SK-N-MC (cell line): ENCODE data around the gene EEFSEC.

Experiments
- DNase-seq: peaks from one replicate; pipeline ENCODE4 v3.0.0-alpha.2; 2011; ENCODE audit warnings: low read depth, low spot score
- H3K27ac ChIP-seq: fragments of 200-600 bp; sonication (generic); 2 replicates; pipeline ENCODE4 v1.5.1; 2016; ENCODE audit warnings: mixed run types
- H3K36me3 ChIP-seq: fragments of 200-600 bp; sonication (generic); 2 replicates; pipeline ENCODE4 v1.6.1; 2017; ENCODE audit warnings: antibody characterized with exemption, low read length, mixed read lengths; ENCODE audit not compliant: insufficient read depth
- H3K4me3 ChIP-seq: fragments of 200-600 bp; sonication (generic); 2 replicates; pipeline ENCODE4 v1.5.1; 2016
- H3K9ac ChIP-seq: fragments of 200-600 bp; sonication (generic); 2 replicates; pipeline ENCODE4 v1.8.0; 2017; ENCODE audit warnings: mixed run types, mixed read lengths; ENCODE audit not compliant: insufficient read length
- H3K9me3 ChIP-seq: fragments of 200-600 bp; sonication (generic); 2 replicates; pipeline ENCODE4 v1.6.1; 2017; ENCODE audit warnings: low read depth, mild to moderate bottlenecking, antibody characterized with exemption, low read length, moderate library complexity, mixed read lengths
- EZH2 ChIP-seq: fragments of 200-600 bp; sonication (generic); IDR thresholded peaks from one replicate; pipeline ENCODE4 v1.6.1; 2017; ENCODE audit warnings: antibody characterized with exemption
- FOXP2 ChIP-seq: optimal IDR thresholded peaks from 2 replicates; pipeline ENCODE3; 2011; ENCODE audit warnings: mild to moderate bottlenecking, moderate library complexity; ENCODE audit not compliant: insufficient read depth; ENCODE audit errors: extremely low read length, control extremely low read depth
- POLR2AphosphoS5 ChIP-seq: IDR thresholded peaks from 2 replicates; pipeline ENCODE4 v1.6.1; 2012; ENCODE audit warnings: mild to moderate bottlenecking, low read depth, low read length, borderline replicate concordance

EEFSEC gene

DNA sequence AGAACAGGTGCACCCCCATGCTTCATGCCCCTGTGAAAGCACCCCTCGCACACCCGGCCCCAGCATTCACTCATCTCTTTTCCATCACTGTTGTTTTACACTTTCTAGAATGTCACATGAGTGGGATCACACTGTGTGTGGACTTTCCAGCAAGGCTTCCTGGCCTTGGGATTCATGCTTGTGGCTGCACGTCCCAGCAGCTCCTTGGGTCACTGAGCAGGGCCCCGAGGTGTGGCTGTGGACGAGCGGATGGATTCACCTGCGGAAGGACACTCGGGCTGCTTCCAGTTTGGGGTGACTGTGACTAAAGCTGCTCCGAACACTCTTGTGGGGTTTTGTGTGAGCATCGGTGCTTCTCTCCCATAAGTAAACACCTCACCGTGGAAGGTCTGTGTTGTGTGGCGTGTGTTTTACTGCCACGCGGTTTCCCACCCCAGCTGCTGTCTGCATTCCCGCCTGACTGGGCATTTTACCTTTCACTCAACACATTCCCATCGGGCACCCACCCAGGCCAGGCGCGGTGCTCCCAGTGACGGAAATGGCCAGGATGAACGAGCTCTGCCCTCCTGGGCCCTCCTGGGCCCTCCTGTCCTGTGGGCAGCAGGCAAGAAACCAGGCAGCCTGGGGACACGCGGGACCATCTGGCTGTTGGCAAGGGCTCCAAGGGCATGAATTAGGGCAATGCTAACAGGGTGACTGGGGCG, 272.0 kb downstream of the EEFSEC start:
- H3K9ac ChIP-seq, result no peak overlapping the region
- peak overlapping the region; percentile 55; the same call in 1 of the 2 replicates for H3K27ac ChIP-seq
- no peak for TF ChIP-seq POLR2AphosphoS5
- TF ChIP-seq EZH2, result no peak
- TF ChIP-seq FOXP2, result no peak
- no peaks in the 10 kb centered on the region for H3K9me3 ChIP-seq
- H3K4me3 ChIP-seq, result no peak overlapping the region
- no peaks in the 10 kb centered on the region for H3K36me3 ChIP-seq
- DNase-seq, result no peak

DNA sequence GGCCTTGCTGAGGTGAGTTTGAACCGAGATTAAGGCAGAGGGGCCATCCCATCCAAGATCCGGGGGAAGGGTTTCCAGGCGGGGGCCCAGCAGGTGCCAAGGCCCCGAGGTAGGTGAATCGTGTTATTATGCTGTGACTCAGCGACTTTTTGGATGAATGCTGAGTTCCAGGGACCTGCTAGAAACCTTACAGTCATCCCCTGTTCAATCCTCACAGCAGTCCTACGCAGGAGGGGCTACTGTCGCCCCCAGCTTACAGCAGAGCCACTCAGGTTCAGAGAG, 272.5 kb downstream of the EEFSEC start:
- TF ChIP-seq POLR2AphosphoS5, result no peak
- TF ChIP-seq EZH2, result no peak
- TF ChIP-seq FOXP2, result no peak
- no peak overlapping the region for H3K4me3 ChIP-seq
- H3K9ac ChIP-seq, result no peak overlapping the region
- no peak for DNase-seq
- H3K27ac ChIP-seq, result no peak overlapping the region
- H3K36me3 ChIP-seq, result no peaks in the 10 kb centered on the region
- H3K9me3 ChIP-seq, result no peaks in the 10 kb centered on the region

DNA sequence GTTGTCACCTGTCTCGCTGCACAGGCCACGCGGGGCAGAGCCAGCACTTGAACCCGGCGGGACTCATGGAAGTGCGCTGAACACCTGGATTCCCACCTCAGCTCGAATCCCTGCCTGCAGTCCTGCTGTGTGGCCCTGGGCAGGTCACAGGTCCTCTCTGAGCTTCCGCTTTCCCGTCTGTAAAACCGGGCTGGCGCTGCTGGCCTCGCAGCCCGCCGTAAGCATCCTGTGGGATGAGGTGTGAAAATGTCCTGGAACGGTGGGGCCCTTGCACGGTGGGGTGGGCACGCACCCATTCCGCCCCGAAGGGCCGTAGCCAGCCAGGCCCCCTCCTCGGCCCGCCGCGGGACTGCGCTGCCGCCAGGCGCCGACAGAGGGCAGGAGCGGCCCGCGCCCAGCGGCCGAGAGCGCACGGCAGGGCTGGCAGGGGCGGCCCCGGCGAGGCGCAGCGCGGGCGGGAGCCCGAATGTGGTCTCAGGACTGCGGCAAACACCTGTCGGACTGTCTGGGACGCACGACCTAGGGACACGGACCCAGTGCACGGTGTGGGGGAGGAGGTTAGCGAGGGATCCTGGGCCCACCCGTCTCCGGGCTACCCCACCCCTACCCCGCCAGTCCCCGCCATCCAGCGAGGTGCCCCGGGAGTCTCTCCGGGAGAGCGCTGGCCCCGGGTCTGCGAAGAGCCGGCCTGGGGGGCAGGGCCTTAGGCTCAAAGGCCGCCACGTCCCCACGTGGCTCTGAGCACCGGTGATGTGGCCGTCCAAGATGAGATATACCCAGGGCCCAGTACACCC, 273.0 kb downstream of the EEFSEC start:
- no peak overlapping the region for H3K27ac ChIP-seq
- H3K9ac ChIP-seq, result no peak overlapping the region

DNA sequence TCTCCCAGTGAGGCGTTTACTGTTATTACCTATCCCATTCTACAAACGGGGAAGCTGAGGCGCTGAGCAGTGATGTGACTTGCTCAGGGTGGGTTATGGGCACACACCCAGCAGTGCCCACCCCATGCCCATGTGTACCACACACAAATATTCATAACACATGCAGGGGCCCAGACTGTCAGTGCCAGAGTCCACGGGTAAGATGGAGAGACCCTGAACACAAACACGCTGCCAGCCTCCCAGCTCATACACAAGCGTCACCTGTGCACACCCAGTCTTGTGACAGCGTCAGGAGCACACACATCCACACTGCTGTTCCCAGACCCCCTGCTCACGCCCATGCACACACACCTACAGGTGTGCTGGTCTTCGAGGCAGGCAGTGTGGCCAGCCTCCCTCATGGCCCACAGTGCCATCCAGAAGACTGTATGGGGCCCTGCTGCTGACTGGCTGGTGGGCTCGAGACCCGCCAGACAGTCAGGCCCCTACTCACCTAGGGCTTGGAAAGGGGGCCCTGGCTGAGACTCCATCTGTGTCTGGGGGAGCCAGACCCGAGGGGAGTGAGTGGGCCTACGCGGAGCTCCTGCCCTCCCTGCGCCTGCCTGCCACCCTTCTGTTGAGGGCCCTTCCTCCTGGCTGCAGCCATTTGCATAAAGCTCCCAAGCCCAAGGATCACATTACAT, 274.0 kb downstream of the EEFSEC start:
- Histone ChIP-seq H3K36me3 (no peaks in the 10 kb centered on the region), H3K27ac (0 out of 2 replicates have a peak overlapping the region, but pooled peaks have one; percentile 17), H3K9me3 (no peaks in the 10 kb centered on the region), H3K9ac (peak overlapping the region; percentile 16), H3K4me3 (no peak overlapping the region)
- TF ChIP-seq POLR2AphosphoS5, result no peak
- no peak for TF ChIP-seq FOXP2
- no peak for DNase-seq

More for the DNA sequence above, 273.0 kb downstream of the EEFSEC start:
- Histone ChIP-seq H3K4me3 (no peak overlapping the region), H3K9me3 (no peaks in the 10 kb centered on the region), H3K36me3 (no peaks in the 10 kb centered on the region)
- TF ChIP-seq POLR2AphosphoS5 (no peak), EZH2 (no peak), FOXP2 (no peak)
- DNase-seq, result no peak

DNA sequence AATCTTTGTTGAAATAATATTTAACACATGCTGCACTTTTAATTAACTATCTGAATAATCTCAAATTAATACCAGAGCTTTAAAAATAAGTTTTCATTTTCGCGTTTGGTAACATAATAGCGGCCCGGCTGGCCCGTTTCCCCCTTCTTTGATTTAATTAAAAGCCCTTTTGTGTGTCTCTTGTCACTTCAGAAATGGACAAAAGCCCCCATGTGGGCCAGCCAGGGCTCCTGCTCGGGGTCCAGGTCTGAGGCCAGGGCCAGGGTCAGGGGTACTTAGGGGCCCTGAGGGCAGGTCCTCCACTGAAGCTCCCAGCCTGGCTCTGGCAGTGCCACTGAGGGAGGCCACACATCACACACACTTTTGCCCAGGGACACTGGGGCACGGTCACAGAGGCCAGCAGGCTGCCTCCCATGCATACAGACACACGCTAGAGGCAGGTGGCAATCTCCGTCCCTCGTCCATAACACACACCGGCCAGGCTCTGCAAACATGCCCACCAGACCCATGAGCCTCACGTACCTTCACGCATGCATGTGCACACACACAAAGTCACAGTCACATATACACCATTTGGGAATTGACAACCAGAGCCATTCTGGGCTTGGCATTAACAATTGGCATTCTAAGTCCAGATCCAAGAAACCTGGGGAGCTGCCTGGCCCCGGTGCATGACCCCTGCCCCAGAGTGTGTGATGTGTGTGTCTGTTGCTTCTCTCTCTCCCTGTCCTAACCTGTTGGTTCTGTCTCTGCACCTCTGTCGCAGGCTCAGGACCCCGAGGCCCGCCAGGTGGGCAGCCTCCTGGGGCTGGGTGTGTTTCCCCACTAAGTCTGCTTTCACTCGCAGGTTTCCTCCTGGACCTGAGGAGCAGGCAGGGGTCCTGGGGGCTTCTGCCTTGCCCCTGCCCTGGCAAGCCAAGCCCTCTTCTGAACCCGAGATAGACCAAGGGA, 274.9 kb downstream of the EEFSEC start:
- DNase-seq, result no peak
- Histone ChIP-seq H3K9ac (peak overlapping the region; percentile 16), H3K27ac (0 out of 2 replicates have a peak overlapping the region, but pooled peaks have one; percentile 17), H3K9me3 (no peaks in the 10 kb centered on the region), H3K4me3 (no peak overlapping the region), H3K36me3 (no peaks in the 10 kb centered on the region)
- TF ChIP-seq POLR2AphosphoS5 (no peak), FOXP2 (no peak), EZH2 (no peak)

DNA sequence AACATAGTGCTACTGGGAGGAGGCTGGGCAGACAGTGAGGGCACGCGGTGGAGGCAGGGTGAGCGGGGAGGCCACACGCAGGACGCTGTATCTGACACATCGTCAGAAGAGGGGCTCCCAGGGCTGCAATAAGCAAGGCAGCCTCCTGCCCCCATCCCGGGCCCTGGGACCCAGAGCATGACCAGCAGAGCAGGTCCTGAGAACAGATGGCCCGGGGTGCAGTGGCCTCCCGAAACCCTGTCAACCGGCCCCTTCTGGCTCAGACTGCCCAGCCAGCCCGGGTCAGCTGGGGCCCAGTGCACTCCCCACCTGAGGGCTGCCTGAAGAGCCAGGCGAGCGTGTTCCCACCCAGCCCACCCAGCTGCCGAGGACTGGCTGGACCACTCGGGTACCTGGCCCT, 276.0 kb downstream of the EEFSEC start:
- no peak for TF ChIP-seq EZH2
- TF ChIP-seq POLR2AphosphoS5, result no peak
- no peak for TF ChIP-seq FOXP2
- DNase-seq, result no peak
- H3K36me3 ChIP-seq, result no peaks in the 10 kb centered on the region
- H3K9me3 ChIP-seq, result no peaks in the 10 kb centered on the region
- no peak overlapping the region for H3K27ac ChIP-seq
- no peak overlapping the region for H3K4me3 ChIP-seq
- H3K9ac ChIP-seq, result no peak overlapping the region

DNA sequence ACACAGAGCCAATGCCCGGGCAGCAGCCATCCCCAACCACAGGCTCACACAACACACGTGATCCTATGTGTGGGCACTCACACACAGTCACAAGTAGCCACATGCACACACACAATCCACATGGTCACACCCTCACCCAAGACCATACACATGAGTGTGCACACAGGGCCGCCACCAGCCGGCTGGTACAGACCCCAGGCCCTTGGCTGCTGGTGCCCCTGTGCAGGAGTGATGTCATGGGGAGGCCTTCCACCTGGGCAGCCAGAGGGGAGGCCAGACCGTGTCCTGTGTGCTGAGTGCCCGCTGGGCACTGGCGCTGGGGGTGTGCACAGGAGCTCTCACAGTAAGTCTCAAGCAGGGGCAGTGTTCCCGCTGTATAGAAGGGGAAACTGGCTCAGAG, 276.5 kb downstream of the EEFSEC start:
- H3K36me3 ChIP-seq, result no peaks in the 10 kb centered on the region
- no peak overlapping the region for H3K27ac ChIP-seq
- H3K9ac ChIP-seq, result no peak overlapping the region
- H3K4me3 ChIP-seq, result no peak overlapping the region
- TF ChIP-seq POLR2AphosphoS5 (no peak), EZH2 (no peak), FOXP2 (no peak)
- DNase-seq, result no peak
- H3K9me3 ChIP-seq, result no peaks in the 10 kb centered on the region

DNA sequence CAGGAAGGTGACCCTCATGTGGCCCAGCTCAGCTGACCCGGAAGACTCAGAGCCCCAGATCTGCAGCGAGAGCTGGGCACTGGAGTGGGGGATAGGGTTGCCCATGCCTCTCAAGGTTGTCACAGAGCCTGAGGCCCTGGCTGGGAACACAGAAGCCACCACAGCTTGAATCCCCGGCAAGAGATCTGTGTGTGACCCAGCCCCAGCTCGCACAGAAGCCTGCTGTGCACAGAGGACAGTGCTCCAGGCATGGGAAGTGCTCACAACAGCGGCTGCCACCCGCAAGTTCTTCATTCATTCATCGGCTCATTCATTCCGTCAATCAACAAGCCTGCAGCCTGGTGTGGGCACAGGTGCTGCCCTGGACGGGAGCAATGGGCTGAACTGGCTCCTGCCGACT, 277.0 kb downstream of the EEFSEC start:
- TF ChIP-seq POLR2AphosphoS5 (no peak), FOXP2 (no peak), EZH2 (no peak)
- no peak overlapping the region for H3K9ac ChIP-seq
- H3K9me3 ChIP-seq, result no peaks in the 10 kb centered on the region
- no peak overlapping the region for H3K4me3 ChIP-seq
- no peak for DNase-seq
- H3K36me3 ChIP-seq, result no peaks in the 10 kb centered on the region
- H3K27ac ChIP-seq, result no peak overlapping the region

DNA sequence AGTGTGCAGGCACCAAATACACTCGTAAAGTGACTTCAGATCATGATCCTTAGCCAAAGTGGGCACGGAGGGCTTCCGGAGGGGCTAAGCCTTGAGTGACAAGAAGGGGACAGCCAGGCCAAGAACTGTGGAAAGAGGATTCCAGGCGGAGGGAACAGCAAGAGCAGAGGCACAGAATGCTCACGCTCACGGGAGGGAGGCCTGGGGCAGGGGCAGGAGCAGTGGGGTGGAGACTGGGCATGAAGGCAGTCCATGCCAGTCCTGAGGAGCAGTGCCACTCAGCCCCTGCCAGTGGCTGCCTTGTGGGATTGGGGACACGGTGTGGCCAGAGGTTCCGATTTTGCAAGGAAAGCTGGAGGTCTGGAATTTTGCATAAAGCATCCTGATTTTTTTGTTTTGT, 277.4 kb downstream of the EEFSEC start:
- no peak overlapping the region for H3K9ac ChIP-seq
- no peak for DNase-seq
- H3K36me3 ChIP-seq, result no peaks in the 10 kb centered on the region
- H3K4me3 ChIP-seq, result no peak overlapping the region
- H3K27ac ChIP-seq, result no peak overlapping the region
- no peak for TF ChIP-seq EZH2
- no peak for TF ChIP-seq POLR2AphosphoS5
- TF ChIP-seq FOXP2, result no peak
- no peaks in the 10 kb centered on the region for H3K9me3 ChIP-seq
